ENCODE data around the gene DCUN1D2. TPM values are rescaled to one million over a fixed set of nuclear protein-coding genes. Genes with fewer than 3 reads are reported as not detected.

The DCUN1D2 gene
- total and polyA plus RNA-seq, 5 donors: 91.6 to 160 (median 136) TPM

GRCh38 chr13:113489171-113489548 lies 1.4 kb downstream of the DCUN1D2 start:
- Histone ChIP-seq H3K4me1 (ENCODE audit: control insufficient read depth, insufficient read depth, low read length) (peaks cover 8% of the 10 kb centered on the region), H3K27me3 (ENCODE audit: control insufficient read depth, insufficient read depth) (no peaks in the 10 kb centered on the region), H3K4me3 (ENCODE audit: low read length) (peak overlapping the region; percentile 68), H3K9me3 (ENCODE audit: control insufficient read depth, low read length) (no peaks in the 10 kb centered on the region), H3K27ac (ENCODE audit: low read length) (peak overlapping the region; percentile 69)
- DNase-seq (no peak), ATAC-seq (no peak)
- 35% methylated on average over 8 of the region's 8 CpGs for WGBS
- intact Hi-C loops (cut with DNase I): no loop called here

- WGBS: 73% methylated on average over 3 of the region's 3 CpGs
- peaks cover 8% of the 10 kb centered on the region for H3K4me1 ChIP-seq (ENCODE audit: control insufficient read depth, insufficient read depth, low read length)
- intact Hi-C loops (cut with DNase I): no loop called here
- H3K27me3 ChIP-seq (ENCODE audit: control insufficient read depth, insufficient read depth): no peaks in the 10 kb centered on the region
- no peaks in the 10 kb centered on the region for H3K9me3 ChIP-seq (ENCODE audit: control insufficient read depth, low read length)
- H3K4me3 ChIP-seq (ENCODE audit: low read length): no peak overlapping the region
- DNase-seq (no peak), ATAC-seq (no peak)
- peak overlapping the region; percentile 49 for H3K27ac ChIP-seq (ENCODE audit: low read length)
Measured at GRCh38 chr13:113488283-113488682, 2.2 kb downstream of the DCUN1D2 start.

GRCh38 chr13:113486698-113487097 lies 3.8 kb downstream of the DCUN1D2 start:
- intact Hi-C loops (cut with DNase I): no loop called here
- Histone ChIP-seq H3K9me3 (ENCODE audit: control insufficient read depth, low read length) (no peaks in the 10 kb centered on the region), H3K4me3 (ENCODE audit: low read length) (no peak overlapping the region), H3K27me3 (ENCODE audit: control insufficient read depth, insufficient read depth) (no peaks in the 10 kb centered on the region), H3K4me1 (ENCODE audit: control insufficient read depth, insufficient read depth, low read length) (peaks cover 8% of the 10 kb centered on the region), H3K27ac (ENCODE audit: low read length) (peak overlapping the region; percentile 75)
- 51% methylated on average over 4 of the region's 4 CpGs for WGBS
- ATAC-seq (no peak), DNase-seq (no peak)

GRCh38 chr13:113485545-113485944 lies 5.0 kb downstream of the DCUN1D2 start:
- H3K27ac ChIP-seq (ENCODE audit: low read length): peak overlapping the region; percentile 81
- no peaks in the 10 kb centered on the region for H3K9me3 ChIP-seq (ENCODE audit: control insufficient read depth, low read length)
- H3K4me3 ChIP-seq (ENCODE audit: low read length): no peak overlapping the region
- intact Hi-C loops (cut with DNase I): no loop called here
- 63% methylated on average over 13 of the region's 13 CpGs for WGBS
- H3K4me1 ChIP-seq (ENCODE audit: control insufficient read depth, insufficient read depth, low read length): peaks cover 8% of the 10 kb centered on the region
- DNase-seq: no peak
- no peaks in the 10 kb centered on the region for H3K27me3 ChIP-seq (ENCODE audit: control insufficient read depth, insufficient read depth)
- ATAC-seq: peak in 1 of 2 donors; percentile 18

- Histone ChIP-seq H3K4me1 (ENCODE audit: control insufficient read depth, insufficient read depth, low read length) (peaks cover 2% of the 10 kb centered on the region), H3K9me3 (ENCODE audit: control insufficient read depth, low read length) (no peaks in the 10 kb centered on the region), H3K27ac (ENCODE audit: low read length) (peak overlapping the region; percentile 79), H3K27me3 (ENCODE audit: control insufficient read depth, insufficient read depth) (no peaks in the 10 kb centered on the region), H3K4me3 (ENCODE audit: low read length) (peak overlapping the region; percentile 21)
- peak; percentile 49 to 61 for ATAC-seq
- WGBS: 69% methylated on average over 36 of the region's 36 CpGs
- intact Hi-C loops (cut with DNase I): no loop called here
- DNase-seq: no peak
Measured at GRCh38 chr13:113483504-113484293, 6.8 kb downstream of the DCUN1D2 start.

GRCh38 chr13:113483081-113483480 lies 7.4 kb downstream of the DCUN1D2 start:
- 70% methylated on average over 7 of the region's 7 CpGs for WGBS
- H3K27me3 ChIP-seq (ENCODE audit: control insufficient read depth, insufficient read depth): no peaks in the 10 kb centered on the region
- peak overlapping the region; percentile 79 for H3K27ac ChIP-seq (ENCODE audit: low read length)
- H3K4me1 ChIP-seq (ENCODE audit: control insufficient read depth, insufficient read depth, low read length): no peaks in the 10 kb centered on the region
- peak overlapping the region; percentile 21 for H3K4me3 ChIP-seq (ENCODE audit: low read length)
- no peaks in the 10 kb centered on the region for H3K9me3 ChIP-seq (ENCODE audit: control insufficient read depth, low read length)
- DNase-seq: no peak
- no peak for ATAC-seq
- intact Hi-C loops (cut with DNase I): no loop called here

DNA sequence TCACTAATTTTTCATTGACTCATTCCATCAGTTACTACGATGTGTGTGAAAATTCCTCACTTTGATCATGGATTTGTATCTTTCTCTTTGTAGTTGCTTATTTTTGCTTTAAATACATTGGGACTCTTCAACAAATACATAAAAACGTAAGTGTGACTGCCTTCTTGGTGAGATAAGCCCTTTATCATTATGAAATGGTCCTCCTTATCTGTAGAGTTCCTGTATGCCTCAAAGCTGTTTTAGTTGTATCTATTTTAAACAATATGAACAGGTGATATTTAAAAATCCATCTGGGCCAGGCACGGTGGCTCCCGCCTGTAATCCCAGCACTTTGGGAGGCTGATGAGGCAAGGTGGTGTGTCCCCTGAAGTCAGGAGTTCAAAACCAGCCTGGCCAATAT lies 11.3 kb downstream of the DCUN1D2 start:
- Histone ChIP-seq H3K27me3 (ENCODE audit: control insufficient read depth, insufficient read depth) (no peaks in the 10 kb centered on the region), H3K9me3 (ENCODE audit: control insufficient read depth, low read length) (no peaks in the 10 kb centered on the region), H3K27ac (ENCODE audit: low read length) (no peak overlapping the region), H3K4me3 (ENCODE audit: low read length) (no peak overlapping the region), H3K4me1 (ENCODE audit: control insufficient read depth, insufficient read depth, low read length) (no peaks in the 10 kb centered on the region)
- intact Hi-C loops (cut with DNase I): no loop called here
- ATAC-seq (no peak), DNase-seq (no peak)
- 73% methylated on average over 4 of the region's 4 CpGs for WGBS

GRCh38 chr13:113477724-113478123 lies 12.8 kb downstream of the DCUN1D2 start:
- Histone ChIP-seq H3K27me3 (ENCODE audit: control insufficient read depth, insufficient read depth) (no peaks in the 10 kb centered on the region), H3K4me1 (ENCODE audit: control insufficient read depth, insufficient read depth, low read length) (no peaks in the 10 kb centered on the region), H3K27ac (ENCODE audit: low read length) (no peak overlapping the region), H3K9me3 (ENCODE audit: control insufficient read depth, low read length) (no peaks in the 10 kb centered on the region), H3K4me3 (ENCODE audit: low read length) (no peak overlapping the region)
- 96% methylated on average over 3 of the region's 3 CpGs for WGBS
- no peak for ATAC-seq
- no peak for DNase-seq
- intact Hi-C loops (cut with DNase I): no loop called here

- Histone ChIP-seq H3K4me3 (ENCODE audit: low read length) (no peak overlapping the region), H3K4me1 (ENCODE audit: control insufficient read depth, insufficient read depth, low read length) (no peaks in the 10 kb centered on the region), H3K27me3 (ENCODE audit: control insufficient read depth, insufficient read depth) (no peaks in the 10 kb centered on the region), H3K9me3 (ENCODE audit: control insufficient read depth, low read length) (no peaks in the 10 kb centered on the region), H3K27ac (ENCODE audit: low read length) (no peak overlapping the region)
- DNase-seq: no peak
- intact Hi-C loops (cut with DNase I): no loop called here
- ATAC-seq: no peak
- 98% methylated on average over 7 of the region's 7 CpGs for WGBS
Measured at GRCh38 chr13:113476811-113477210, 13.7 kb downstream of the DCUN1D2 start.

GRCh38 chr13:113475911-113476310 lies 14.6 kb downstream of the DCUN1D2 start:
- no peaks in the 10 kb centered on the region for H3K9me3 ChIP-seq (ENCODE audit: control insufficient read depth, low read length)
- H3K4me3 ChIP-seq (ENCODE audit: low read length): no peak overlapping the region
- H3K27ac ChIP-seq (ENCODE audit: low read length): no peak overlapping the region
- H3K4me1 ChIP-seq (ENCODE audit: control insufficient read depth, insufficient read depth, low read length): no peaks in the 10 kb centered on the region
- intact Hi-C loops (cut with DNase I): no loop called here
- ATAC-seq (no peak), DNase-seq (no peak)
- WGBS: 92% methylated on average over 12 of the region's 12 CpGs
- no peaks in the 10 kb centered on the region for H3K27me3 ChIP-seq (ENCODE audit: control insufficient read depth, insufficient read depth)

- ATAC-seq: no peak
- DNase-seq: no peak
- Histone ChIP-seq H3K4me1 (ENCODE audit: control insufficient read depth, insufficient read depth, low read length) (no peaks in the 10 kb centered on the region), H3K4me3 (ENCODE audit: low read length) (no peak overlapping the region), H3K27ac (ENCODE audit: low read length) (no peak overlapping the region), H3K9me3 (ENCODE audit: control insufficient read depth, low read length) (no peaks in the 10 kb centered on the region), H3K27me3 (ENCODE audit: control insufficient read depth, insufficient read depth) (no peaks in the 10 kb centered on the region)
- intact Hi-C loops (cut with DNase I): no loop called here
- WGBS: 92% methylated on average over 11 of the region's 11 CpGs
Measured at GRCh38 chr13:113475280-113475679, 15.2 kb downstream of the DCUN1D2 start.
